Measurements from ENCODE around the gene SYNGR3.

- no peak for TF ChIP-seq PKNOX1 (IDR thresholded peaks at IDR 0.05)
- TF ChIP-seq SP1 (IDR thresholded peaks at IDR 0.05) = no peak
- TF ChIP-seq TARDBP (IDR thresholded peaks at IDR 0.05) = no peak
- TF ChIP-seq FOXM1 (IDR thresholded peaks at IDR 0.05; ENCODE audit: borderline replicate concordance) = no peak
- no peak for TF ChIP-seq FOXA1 (IDR thresholded peaks at IDR 0.05)
These were observed 41.4 kb downstream of the SYNGR3 start for GRCh38 chr16:2031081-2031577.

Data from HEK293T (cell line).